Activated CD8-positive, alpha-beta memory T cell treated with anti-CD3 and anti-CD28 coated beads for 48 hours (primary cell): ENCODE results near the gene GOT1.

Experiments used
- DNase-seq, 3 experiments: peaks; one replicate each; pipeline ENCODE4 v3.0.0-alpha.2; 2020; ENCODE audit warnings: low read depth in 2 of 3, low spot score in 2 of 3

Gene GOT1

GRCh38 chr10:99395750-99396445 is 34.5 kb downstream of the GOT1 start:
- DNase-seq = no peak

DNA sequence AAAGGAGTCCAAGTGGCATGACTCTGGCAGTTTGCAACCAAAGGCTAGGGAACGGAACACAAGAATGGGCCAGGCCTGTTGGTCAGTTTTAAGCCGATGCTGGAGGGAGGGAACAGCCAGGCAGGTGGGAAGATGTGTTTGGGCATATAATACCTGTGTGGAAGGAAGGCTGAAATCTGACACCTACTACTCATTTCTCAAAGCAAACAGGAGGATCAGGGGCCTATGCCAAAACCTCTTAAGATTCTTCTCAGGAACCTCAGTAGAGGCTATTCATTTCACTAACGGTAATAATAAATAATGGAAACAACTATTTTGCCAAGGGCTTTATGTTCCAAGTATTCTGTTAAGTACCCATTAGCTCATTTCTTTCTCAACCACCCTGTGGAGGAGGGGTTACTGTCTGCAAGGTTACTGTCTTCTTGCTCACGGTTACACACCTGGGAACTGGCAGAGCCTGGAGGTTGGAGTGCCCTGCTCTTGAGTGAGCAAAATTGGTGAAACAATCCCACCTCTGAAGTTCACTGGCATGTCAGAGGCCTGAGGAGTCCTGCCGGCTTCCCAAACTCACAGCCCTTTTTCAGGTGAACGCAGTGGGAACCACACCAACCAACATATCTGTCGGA is 35.5 kb downstream of the GOT1 start:
- no peak for DNase-seq

GRCh38 chr10:99394256-99394655 is 36.2 kb downstream of the GOT1 start:
- DNase-seq = no peak

- DNase-seq = no peak
Measured at GRCh38 chr10:99393683-99394082, 36.7 kb downstream of the GOT1 start.

- DNase-seq = no peak
Measured at GRCh38 chr10:99393036-99393435, 37.4 kb downstream of the GOT1 start.

DNA sequence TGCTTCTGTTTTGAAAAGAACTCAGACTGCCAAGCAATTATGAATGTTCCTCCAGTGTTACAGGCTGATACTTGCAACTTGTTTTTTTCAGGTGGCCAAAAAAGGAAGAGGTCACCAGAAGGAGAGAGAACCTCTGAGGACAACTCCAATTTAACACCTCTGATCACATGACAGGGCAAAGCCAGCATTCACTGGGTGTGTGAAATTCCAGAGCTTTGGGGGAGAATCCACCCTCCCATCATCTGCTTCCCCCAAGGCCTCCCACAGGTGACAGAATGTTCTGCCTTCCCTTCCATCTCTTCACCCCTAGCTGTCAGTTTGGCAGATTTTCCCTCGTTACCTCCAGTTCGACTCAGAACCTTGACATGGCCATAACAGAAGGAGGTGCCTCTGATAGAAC is 39.1 kb downstream of the GOT1 start:
- no peak for DNase-seq

- no peak for DNase-seq
Measured at GRCh38 chr10:99389729-99390480, 40.5 kb downstream of the GOT1 start.

- DNase-seq = no peak
Measured at GRCh38 chr10:99387541-99387940, 42.9 kb downstream of the GOT1 start.

DNA sequence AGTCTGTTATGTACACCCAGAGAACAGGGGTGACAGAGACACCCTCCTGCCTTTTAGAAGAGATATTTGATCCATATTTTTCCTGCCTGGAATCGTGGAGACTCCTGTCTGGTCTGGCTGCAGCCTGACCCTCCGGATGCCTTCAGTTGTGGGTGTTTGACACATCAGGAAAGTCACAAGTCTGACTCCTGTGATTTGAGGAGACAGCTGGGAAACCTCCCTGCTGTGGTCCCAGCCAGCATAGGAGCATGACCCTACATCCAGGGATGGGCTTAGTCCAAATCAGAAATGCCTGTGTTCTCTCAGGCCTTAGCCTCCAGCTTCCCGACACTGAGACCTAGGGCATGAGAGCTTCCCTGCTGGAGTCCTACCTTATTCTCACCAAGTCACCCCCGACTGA is 43.4 kb downstream of the GOT1 start:
- DNase-seq = no peak

- no peak for DNase-seq
Measured at GRCh38 chr10:99382176-99382575, 48.2 kb downstream of the GOT1 start.

GRCh38 chr10:99375426-99375825 is 55.0 kb downstream of the GOT1 start:
- DNase-seq = no peak

DNA sequence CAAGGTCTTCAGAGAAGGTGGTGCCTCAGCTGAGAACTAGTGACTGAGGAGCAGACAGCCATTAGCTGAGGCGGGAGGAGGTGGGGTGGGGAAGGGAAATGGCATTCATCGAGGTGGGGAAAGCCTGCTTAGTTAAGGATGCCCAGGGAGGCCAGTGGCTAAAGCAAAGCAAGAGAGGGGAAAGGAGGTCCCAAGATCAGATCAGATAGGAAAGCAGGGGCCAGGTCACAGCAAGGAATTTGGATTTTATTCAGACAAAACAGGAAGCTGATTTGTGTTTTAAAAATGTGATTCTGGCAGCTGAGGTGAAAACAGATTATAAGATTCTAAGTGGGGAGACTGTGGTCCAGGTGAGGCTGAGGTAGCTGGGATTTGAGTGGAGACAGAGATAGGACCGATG is 55.5 kb downstream of the GOT1 start:
- no peak for DNase-seq

- DNase-seq = no peak
Measured at GRCh38 chr10:99374526-99374925, 55.9 kb downstream of the GOT1 start.

- DNase-seq = no peak
Measured at GRCh38 chr10:99372546-99373271, 57.7 kb downstream of the GOT1 start.

DNA sequence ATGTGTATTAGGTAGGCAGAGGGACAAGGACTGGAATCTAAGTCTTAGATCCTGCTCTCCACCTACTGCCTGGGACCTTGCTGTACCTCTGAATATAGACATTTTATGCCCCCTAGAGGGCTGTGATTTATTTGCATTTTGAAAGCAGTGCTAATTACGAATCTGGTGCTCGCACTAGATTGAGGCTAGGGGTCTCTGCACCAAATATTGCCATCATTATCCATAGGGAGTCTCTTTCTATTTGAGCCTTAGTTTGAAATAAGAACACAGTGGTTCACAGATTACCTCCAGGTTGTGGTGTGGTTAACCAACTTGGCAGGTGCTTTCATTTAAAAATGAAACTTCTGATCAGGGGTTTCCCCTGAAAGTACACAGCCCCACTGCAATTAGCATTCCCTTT is 59.4 kb downstream of the GOT1 start:
- no peak for DNase-seq

GRCh38 chr10:99369551-99369950 is 60.9 kb downstream of the GOT1 start:
- no peak for DNase-seq

GRCh38 chr10:99369126-99369525 is 61.3 kb downstream of the GOT1 start:
- no peak for DNase-seq

DNA sequence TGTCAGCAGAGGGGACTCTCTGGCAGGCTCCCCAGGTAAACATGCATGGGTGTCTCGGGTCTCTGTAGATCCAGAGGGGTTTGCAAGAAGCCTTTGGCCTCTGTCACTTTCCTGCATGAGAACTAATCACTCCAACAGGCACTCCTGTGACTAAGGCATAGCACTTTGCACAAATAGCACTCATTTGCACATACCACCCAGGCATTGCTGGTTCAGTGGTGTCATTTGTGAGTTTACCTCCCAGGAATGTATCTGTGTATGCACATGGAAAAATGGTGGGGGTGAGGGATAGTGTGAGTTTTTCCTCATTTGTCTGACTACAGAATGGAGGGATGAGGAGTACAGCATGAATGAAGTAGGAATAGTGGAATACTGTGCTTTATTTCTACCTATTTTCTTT is 61.8 kb downstream of the GOT1 start:
- DNase-seq = no peak

GRCh38 chr10:99366666-99367065 is 63.8 kb downstream of the GOT1 start:
- no peak for DNase-seq

DNA sequence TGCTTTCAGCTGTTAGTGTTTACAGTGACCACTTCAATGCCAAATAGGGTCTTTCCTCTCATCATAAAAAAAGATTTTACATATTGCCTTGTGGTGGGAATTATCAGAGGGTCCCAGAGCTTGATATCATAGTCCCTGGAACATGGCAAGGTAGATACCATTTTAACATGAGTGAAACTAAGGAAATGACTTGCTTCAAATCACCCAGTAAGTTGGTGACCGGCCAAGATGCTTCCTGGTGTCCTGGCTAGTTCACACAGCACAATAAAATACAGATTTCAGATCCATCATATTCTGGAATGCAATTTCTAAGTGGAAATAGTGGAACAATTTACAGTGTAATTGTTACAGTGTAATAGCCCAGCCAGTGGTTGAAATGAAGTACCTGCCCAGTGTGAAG is 64.7 kb downstream of the GOT1 start:
- DNase-seq = no peak

GRCh38 chr10:99365311-99365710 is 65.1 kb downstream of the GOT1 start:
- DNase-seq = no peak

- DNase-seq = no peak
Measured at GRCh38 chr10:99364125-99364524, 66.3 kb downstream of the GOT1 start.
